ENCODE data around the gene CLNS1A. TPM values are rescaled to one million over a fixed set of nuclear protein-coding genes. Genes with fewer than 3 reads are reported as not detected.

CLNS1A gene
- total RNA-seq, 1 donor from 2014 or later, result 63.1 TPM

Other genes starting within 250 kb of the CLNS1A start
- gene PAK1, start 163.7 kb downstream of the CLNS1A start, total RNA-seq, result under 0.01 and 0.87 TPM in 2 replicates
- 0.22 and 0.40 TPM in 2 replicates for gene AQP11, start 47.8 kb downstream of the CLNS1A start, total RNA-seq
- gene RSF1, start 182.9 kb upstream of the CLNS1A start, total RNA-seq, result 16.6 and 20.4 TPM in 2 replicates
- gene AAMDC, start 183.3 kb upstream of the CLNS1A start, total RNA-seq, result 48.4 and 49.8 TPM in 2 replicates

Measured in lung microvascular endothelial cell (primary cell).